A549 (cell line): ENCODE data around the gene CDH4. TPM values are rescaled to one million over a fixed set of nuclear protein-coding genes. Genes with fewer than 3 reads are reported as not detected.

Source experiments
- ATAC-seq, 2 experiments: fragments of 200-7000 bp in 1 of 2; fragments of >200 bp in 1 of 2; cut with Nextera tagmentation in 1 of 2; cut with Tn5 transposase in 1 of 2; 3 replicates each; pipeline versions ENCODE4 v1.8.0 to v1.9.1; 2018 to 2020; ENCODE audit warnings: mild to moderate bottlenecking in 1 of 2, moderate library complexity in 1 of 2
- CTCF ChIA-PET: fragments of 300-600 bp; sonication (Branson Sonifier 250); formaldehyde crosslinking; extraction: SDS; loops from one replicate; lab custom pipeline; 2021; ENCODE audit warnings: antibody characterized with exemption, inconsistent platforms; lab: Yijun Ruan, JAX
- POLR2A ChIA-PET: fragments of 350-600 bp; formaldehyde crosslinking; extraction: SDS; loops from one replicate; lab custom pipeline; 2021; ENCODE audit warnings: antibody characterized with exemption, inconsistent platforms; lab: Yijun Ruan, JAX
- DNase-seq, 2 experiments: peaks; one replicate each; pipeline versions ENCODE4 v3.0.0 to v3.0.0-alpha.2; 2011 to 2016; ENCODE audit warnings: low read depth in 1 of 2, low spot score in 1 of 2
- FAIRE-seq: peaks from 2 replicates; lab custom pipeline; 2011; peaks lifted over from hg19 to GRCh38; lab: Jason Lieb, UNC
- H3K27ac ChIP-seq, 2 experiments: fragments of >200 bp; sonication (Bioruptor Twin); formaldehyde crosslinking; 3 replicates each; pipeline ENCODE4 v1.5.1; 2016 to 2017
- H3K4me1 ChIP-seq: fragments of >200 bp; sonication (Bioruptor Twin); formaldehyde crosslinking; 3 replicates; pipeline ENCODE4 v1.6.1; 2016
- H3K4me2 ChIP-seq: fragments of >200 bp; sonication (Bioruptor Twin); formaldehyde crosslinking; 3 replicates; pipeline ENCODE4 v1.6.1; 2016
- H3K4me3 ChIP-seq: fragments of >200 bp; sonication (Bioruptor Twin); formaldehyde crosslinking; 3 replicates; pipeline ENCODE4 v1.5.1; 2016
- H3K9me3 ChIP-seq: fragments of >200 bp; sonication (Bioruptor Twin); formaldehyde crosslinking; 3 replicates; pipeline ENCODE4 v1.6.1; 2016
- ATOH8 ChIP-seq: fragments of 250-450 bp; sonication (Bioruptor Pico); IDR thresholded peaks from 2 replicates; pipeline ENCODE4 v1.5.0; 2020; ENCODE audit warnings: low read depth, mild to moderate bottlenecking, moderate library complexity
- CBX8 ChIP-seq: fragments of 200-600 bp; sonication (generic); IDR thresholded peaks from 2 replicates; pipeline ENCODE4 v1.6.1; 2016
- CEBPB ChIP-seq, 2 experiments: fragments of >200 bp in 1 of 2; sonication (Bioruptor Twin) in 1 of 2; formaldehyde crosslinking in 1 of 2; IDR thresholded peaks; 2 replicates each; pipeline ENCODE4 v1.6.1; 2012 to 2016
- CHD4 ChIP-seq: fragments of 200-600 bp; sonication (generic); IDR thresholded peaks from 2 replicates; pipeline ENCODE4 v1.6.1; 2016; ENCODE audit warnings: antibody characterized with exemption, mild to moderate bottlenecking, borderline replicate concordance
- ESRRA ChIP-seq: fragments of 150-350 bp; IDR thresholded peaks from 2 replicates; pipeline ENCODE4 v1.6.1; 2014; ENCODE audit warnings: mild to moderate bottlenecking, low read length, borderline replicate concordance
- FOXS1 ChIP-seq: fragments of 250-450 bp; sonication (Bioruptor Pico); IDR thresholded peaks from 2 replicates; pipeline ENCODE4 v1.5.0; 2020; ENCODE audit warnings: mild to moderate bottlenecking, moderate library complexity
- GATA3 ChIP-seq: IDR thresholded peaks from 2 replicates; pipeline ENCODE4 v1.6.1; 2012; ENCODE audit warnings: borderline replicate concordance
- HDAC2 ChIP-seq: fragments of 200-600 bp; sonication (generic); IDR thresholded peaks from 2 replicates; pipeline ENCODE4 v1.6.1; 2016
- HES2 ChIP-seq: fragments of >200 bp; sonication (Bioruptor Twin); formaldehyde crosslinking; IDR thresholded peaks from 2 replicates; pipeline ENCODE4 v1.6.1; 2016
- HEYL ChIP-seq: fragments of 250-450 bp; sonication (Bioruptor Pico); IDR thresholded peaks from 2 replicates; pipeline ENCODE4 v1.8.0; 2021; ENCODE audit warnings: mild to moderate bottlenecking, moderate library complexity
- HMGXB4 ChIP-seq: fragments of 250-450 bp; sonication (Bioruptor Pico); IDR thresholded peaks from 2 replicates; pipeline ENCODE4 v1.5.0; 2021; ENCODE audit warnings: mild to moderate bottlenecking, moderate library complexity, borderline replicate concordance
- HOXB5 ChIP-seq: fragments of 250-450 bp; sonication (Bioruptor Pico); IDR thresholded peaks from 2 replicates; pipeline ENCODE4 v1.5.0; 2020; ENCODE audit warnings: mild to moderate bottlenecking, moderate library complexity
- KDM5A ChIP-seq: fragments of 200-600 bp; sonication (generic); IDR thresholded peaks from 2 replicates; pipeline ENCODE4 v1.6.1; 2016; ENCODE audit warnings: antibody characterized with exemption, mild to moderate bottlenecking
- MAX ChIP-seq: IDR thresholded peaks from 2 replicates; pipeline ENCODE4 v1.6.1; 2012
- MAZ ChIP-seq: fragments of 150-350 bp; IDR thresholded peaks from 2 replicates; pipeline ENCODE4 v1.6.1; 2014; ENCODE audit warnings: antibody characterized with exemption, low read depth, low read length, borderline replicate concordance
- MYC ChIP-seq: IDR thresholded peaks from 2 replicates; pipeline ENCODE4 v1.6.1; 2012; ENCODE audit warnings: mild to moderate bottlenecking, inconsistent platforms, low read length, improper control_type of control experiment, borderline replicate concordance
- NFE2L2 ChIP-seq: fragments of 150-350 bp; conservative IDR thresholded peaks from 2 replicates; pipeline ENCODE4 v1.6.1; 2014; ENCODE audit warnings: low read length
- NR3C1 ChIP-seq: fragments of >200 bp; sonication (Bioruptor Twin); formaldehyde crosslinking; IDR thresholded peaks from 3 replicates; pipeline ENCODE4 v1.6.1; 2017
- PBX3 ChIP-seq: IDR thresholded peaks from 2 replicates; pipeline ENCODE4 v1.6.1; 2012
- POLR2A ChIP-seq: IDR thresholded peaks from 2 replicates; pipeline ENCODE4 v1.6.1; 2012; ENCODE audit warnings: mild to moderate bottlenecking, low read length
- POLR2AphosphoS2 ChIP-seq: conservative IDR thresholded peaks from 2 replicates; pipeline ENCODE4 v1.6.1; 2012; ENCODE audit warnings: low read length, improper control_type of control experiment, inconsistent platforms
- RAD21 ChIP-seq, 2 experiments: fragments of >200 bp in 1 of 2; sonication (Bioruptor Twin) in 1 of 2; formaldehyde crosslinking in 1 of 2; IDR thresholded peaks in 1 of 2; conservative IDR thresholded peaks in 1 of 2; 2 replicates in 1 of 2; 3 replicates in 1 of 2; pipeline ENCODE4 v1.6.1; 2012 to 2018; ENCODE audit warnings: inconsistent platforms in 1 of 2
- RARB ChIP-seq: fragments of 250-450 bp; sonication (Bioruptor Pico); IDR thresholded peaks from 2 replicates; pipeline ENCODE4 v1.8.0; 2021; ENCODE audit warnings: mild to moderate bottlenecking, moderate library complexity
- RFX5 ChIP-seq: fragments of 450-650 bp; IDR thresholded peaks from 2 replicates; pipeline ENCODE4 v1.7.1; 2014; ENCODE audit warnings: antibody characterized with exemption, mild to moderate bottlenecking, moderate library complexity
- RNF2 ChIP-seq: fragments of 200-600 bp; sonication (generic); IDR thresholded peaks from 2 replicates; pipeline ENCODE4 v1.6.1; 2016; ENCODE audit warnings: low read depth, mild to moderate bottlenecking, antibody characterized with exemption, moderate library complexity, borderline replicate concordance
- SREBF2 ChIP-seq: fragments of 450-650 bp; IDR thresholded peaks from 2 replicates; pipeline ENCODE4 v1.6.1; 2014; ENCODE audit warnings: mild to moderate bottlenecking, moderate library complexity
- TP53 ChIP-seq: fragments of 250-450 bp; sonication (Bioruptor Pico); IDR thresholded peaks from 2 replicates; pipeline ENCODE4 v1.5.0; 2021; ENCODE audit warnings: mild to moderate bottlenecking, moderate library complexity
- USF2 ChIP-seq: fragments of 450-650 bp; IDR thresholded peaks from 2 replicates; pipeline ENCODE4 v1.6.1; 2014; ENCODE audit warnings: antibody characterized with exemption
- ZFP36 ChIP-seq: fragments of 450-650 bp; IDR thresholded peaks from 2 replicates; pipeline ENCODE4 v1.6.1; 2014; ENCODE audit warnings: borderline replicate concordance; ENCODE audit not compliant: partially characterized antibody
- ZNF302 ChIP-seq: fragments of 250-450 bp; sonication (Bioruptor Pico); IDR thresholded peaks from 2 replicates; pipeline ENCODE4 v1.9.0; 2021; ENCODE audit warnings: inconsistent platforms, mild to moderate bottlenecking, moderate library complexity
- WGBS: methylation state at CpG from one replicate; pipeline ENCODE4 v1.1.6; 2017; ENCODE audit errors: missing lambda C conversion rate; 5-methylcytosine and 5-hydroxymethylcytosine counted together
- polyA plus RNA-seq, 4 experiments: library from polyadenylated mRNA; depleted of rRNA in 3 of 4; stranded (reverse); fragments of >200 nt; fragmentation: RNase III in 1 of 4; extraction: RNeasy Plus Mini Kit Qiagen cat#74134 plus additional on column Dnase treatment in 1 of 4; gene quantifications; 2 replicates in 3 of 4; 3 replicates in 1 of 4; pipeline ENCODE4 v1.2.3, GENCODE V29; 2011 to 2017

CDH4 gene
- polyA plus RNA-seq, 2 of the 4 experiments (the other 2 are of a cell fraction) = 3.4 to 10.3 TPM

GRCh38 chr20:61630816-61631215 lies 378.8 kb downstream of the CDH4 start:
- CTCF ChIA-PET = no interaction called here
- ATAC-seq = no peak
- H3K4me2 ChIP-seq = no peak overlapping the region
- no peak for DNase-seq
- H3K4me1 ChIP-seq = no peaks in the 10 kb centered on the region
- no peak overlapping the region for H3K27ac ChIP-seq
- TF ChIP-seq ZFP36 = peak; percentile 86
- TF ChIP-seq FOXS1 (CRISPR knock-in tag) = no peak
- TF ChIP-seq, all 56 proteins: peak for 1
- Histone ChIP-seq H3K9me3 (no peaks in the 10 kb centered on the region), H3K4me3 (no peak overlapping the region)
- POLR2A ChIA-PET = no interaction called here
- FAIRE-seq = no peak
- 71% methylated on average over 10 of the region's 10 CpGs for WGBS

- Histone ChIP-seq H3K4me2 (no peak overlapping the region), H3K27ac (no peak overlapping the region), H3K4me3 (no peak overlapping the region), H3K4me1 (no peaks in the 10 kb centered on the region), H3K9me3 (no peaks in the 10 kb centered on the region)
- DNase-seq = no peak
- WGBS = 71% methylated on average over 17 of the region's 17 CpGs
- ChIA-PET POLR2A (no interaction called here), CTCF (no interaction called here)
- ATAC-seq = no peak
- no peak for FAIRE-seq
- TF ChIP-seq CBX8 (no peak), NFE2L2 (no peak), GATA3 (no peak), USF2 (no peak), KDM5A (no peak), ESRRA (no peak), POLR2AphosphoS2 (no peak), MAZ (no peak), HEYL (CRISPR knock-in tag) (no peak), MYC (no peak), NR3C1 (no peak), CEBPB (IDR thresholded peaks at IDR 0.05) (no peak), TP53 (CRISPR knock-in tag) (no peak), HDAC2 (no peak), HMGXB4 (no peak), ZFP36 (no peak), MAX (no peak), HES2 (no peak), HOXB5 (CRISPR knock-in tag) (no peak)
Measured at GRCh38 chr20:61631751-61632150, 379.7 kb downstream of the CDH4 start.

- Histone ChIP-seq H3K4me1 (no peaks in the 10 kb centered on the region), H3K4me3 (no peak overlapping the region), H3K9me3 (no peaks in the 10 kb centered on the region), H3K27ac (no peak overlapping the region), H3K4me2 (no peak overlapping the region)
- CTCF ChIA-PET = no interaction called here
- DNase-seq (no peak), ATAC-seq (no peak), FAIRE-seq (no peak)
- WGBS = 51% methylated on average over 1 of the region's 1 CpG
- no peak for TF ChIP-seq RAD21 (conservative IDR thresholded peaks at IDR 0.05 in 1 of 2, IDR thresholded peaks at IDR 0.05 in 1 of 2)
- TF ChIP-seq SREBF2 = no peak
- TF ChIP-seq NR3C1 = no peak
- no peak for TF ChIP-seq RNF2
- TF ChIP-seq MYC = no peak
- no peak for TF ChIP-seq PBX3
- no peak for TF ChIP-seq TP53 (CRISPR knock-in tag)
- TF ChIP-seq POLR2AphosphoS2 = no peak
- no peak for TF ChIP-seq RFX5
- no peak for TF ChIP-seq CHD4
- no peak for TF ChIP-seq MAZ
- no peak for TF ChIP-seq ZNF302
- no peak for TF ChIP-seq ATOH8
- TF ChIP-seq RARB (CRISPR knock-in tag) = no peak
- TF ChIP-seq GATA3 = no peak
- TF ChIP-seq POLR2A = no peak
- no peak for TF ChIP-seq HEYL (CRISPR knock-in tag)
- TF ChIP-seq CEBPB (IDR thresholded peaks at IDR 0.05) = no peak
- POLR2A ChIA-PET = no interaction called here
Measured at GRCh38 chr20:61633004-61633403, 380.9 kb downstream of the CDH4 start.
